Left ventricle myocardium superior (tissue), 1 donor: ENCODE data around the gene C19orf53. TPM values are rescaled to one million over a fixed set of nuclear protein-coding genes. Genes with fewer than 3 reads are reported as not detected.

ENCODE experiments used
- ATAC-seq: fragments of 200-7000 bp; cut with Tn5 transposase; one replicate; pipeline ENCODE4 v1.9.1; 2020; ENCODE audit warnings: mild to moderate bottlenecking, moderate library complexity
- DNase-seq: peaks from one replicate; pipeline ENCODE4 v3.0.0-alpha.2; 2020
- intact Hi-C: fragments of 100-400 bp; cut with micrococcal nuclease; formaldehyde crosslinking; loops from one replicate; pipeline ENCODE4 v1.11.0; 2022
- total RNA-seq: library from RNA; stranded (reverse); fragmentation: NEBNext Ultra II Directional; extraction: Animal tissue kit (Norgen Biotek cat#: 25700); gene quantifications from one replicate; pipeline ENCODE4 v1.2.1, GENCODE V29; 2021
- donor health status: DM: no; HTN: yes; CAD: no; lungs with severe emphysema.

C19orf53 gene
- total RNA-seq, 1 donor from 2014 or later = 91.1 TPM

- intact Hi-C loops = no loop called here
- ATAC-seq (peak; percentile 46), DNase-seq (peak; percentile 65)
Observed at GRCh38 chr19:13817615-13818371, 43.5 kb downstream of the C19orf53 start.

- ATAC-seq (no peak), DNase-seq (no peak)
Observed at GRCh38 chr19:13819238-13819637, 45.0 kb downstream of the C19orf53 start.

GRCh38 chr19:13821292-13821691, 47.0 kb downstream of the C19orf53 start:
- ATAC-seq = no peak
- no peak for DNase-seq
- intact Hi-C loops = no loop called here

More at GRCh38 chr19:13819238-13819637, 45.0 kb downstream of the C19orf53 start:
- intact Hi-C loops = no loop called here

GRCh38 chr19:13823256-13823655, 49.0 kb downstream of the C19orf53 start:
- ATAC-seq (peak; percentile 31), DNase-seq (peak; percentile 77)
- intact Hi-C loops = no loop called here

GRCh38 chr19:13823901-13824300, 49.6 kb downstream of the C19orf53 start:
- intact Hi-C loops = no loop called here
- DNase-seq (no peak), ATAC-seq (no peak)

- intact Hi-C loops = no loop called here
- no peak for DNase-seq
- ATAC-seq = no peak
Observed at GRCh38 chr19:13824703-13825102, 50.4 kb downstream of the C19orf53 start.

- intact Hi-C loops = no loop called here
- no peak for ATAC-seq
- DNase-seq = no peak
Observed at GRCh38 chr19:13825489-13826441, 51.5 kb downstream of the C19orf53 start.

- intact Hi-C loops = no loop called here
- no peak for ATAC-seq
- no peak for DNase-seq
Observed at GRCh38 chr19:13826652-13827235, 52.5 kb downstream of the C19orf53 start.

GRCh38 chr19:13827656-13828055, 53.4 kb downstream of the C19orf53 start:
- DNase-seq = no peak
- intact Hi-C loops = no loop called here
- no peak for ATAC-seq

Other genes with a start within 250 kb of the C19orf53 start
- gene MRI1, start 9.9 kb upstream of the C19orf53 start, total RNA-seq = 13.7 TPM
- gene ZSWIM4, start 21.0 kb downstream of the C19orf53 start, total RNA-seq = 2.3 TPM
- 0.69 TPM for gene NANOS3, start 102.7 kb downstream of the C19orf53 start, total RNA-seq
- 0.72 TPM for gene BRME1, start 131.7 kb downstream of the C19orf53 start, total RNA-seq
- gene CC2D1A, start 131.7 kb downstream of the C19orf53 start, total RNA-seq = 19.6 TPM
- gene PODNL1, start 164.0 kb downstream of the C19orf53 start, total RNA-seq = 2.0 TPM
- gene DCAF15, start 178.1 kb downstream of the C19orf53 start, total RNA-seq = 18.2 TPM
- gene RFX1, start 231.9 kb downstream of the C19orf53 start, total RNA-seq = 15.7 TPM